Keratinocyte (primary cell): ENCODE results near the gene HABP4. TPM values are rescaled to one million over a fixed set of nuclear protein-coding genes. Genes with fewer than 3 reads are reported as not detected.

Experiments
- DNase-seq: peaks from one replicate; pipeline ENCODE4 v3.0.0-alpha.2; 2011; ENCODE audit warnings: low read depth, missing footprints, low spot score
- FAIRE-seq: peaks from 2 replicates; lab custom pipeline; 2011; peaks lifted over from hg19 to GRCh38; lab: Jason Lieb, UNC
- H2AFZ ChIP-seq: 2 replicates; pipeline ENCODE4 v1.6.0; 2012; ENCODE audit warnings: low read length, control low read depth, inconsistent platforms; ENCODE audit not compliant: control insufficient read depth
- H3K27ac ChIP-seq: 2 replicates; pipeline ENCODE4 v1.5.1; 2011; ENCODE audit warnings: low read length; ENCODE audit not compliant: control insufficient read depth, insufficient read depth
- H3K27me3 ChIP-seq: 3 replicates; pipeline ENCODE4 v1.6.0; 2011; ENCODE audit warnings: low read length; ENCODE audit not compliant: control insufficient read depth, insufficient read depth; ENCODE audit errors: extremely low read depth
- H3K36me3 ChIP-seq, 2 experiments: 2 replicates in 1 of 2; 3 replicates in 1 of 2; pipeline ENCODE4 v1.5.1; 2011; ENCODE audit warnings: low read length in 2 of 2, mild to moderate bottlenecking in 1 of 2; ENCODE audit not compliant: control insufficient read depth in 2 of 2, insufficient read depth in 2 of 2; ENCODE audit errors: extremely low read depth in 1 of 2
- H3K4me1 ChIP-seq: 3 replicates; pipeline ENCODE4 v1.5.1; 2011; ENCODE audit warnings: low read length; ENCODE audit not compliant: control insufficient read depth, insufficient read depth; ENCODE audit errors: extremely low read depth
- H3K4me2 ChIP-seq: 3 replicates; pipeline ENCODE4 v1.6.0; 2011; ENCODE audit warnings: low read depth, low read length; ENCODE audit not compliant: control insufficient read depth, insufficient read depth; ENCODE audit errors: extremely low read depth
- H3K4me3 ChIP-seq, 3 experiments: fragments of 200-600 bp in 1 of 3; sonication (generic) in 1 of 3; 2 replicates in 2 of 3; 3 replicates in 1 of 3; pipeline ENCODE4 v1.5.1; 2011 to 2016; ENCODE audit warnings: low read length in 3 of 3, mild to moderate bottlenecking in 3 of 3, control low read depth in 2 of 3, inconsistent platforms in 1 of 3, low read depth in 1 of 3, mixed read lengths in 1 of 3, mixed run types in 1 of 3, moderate library complexity in 1 of 3; ENCODE audit not compliant: control insufficient read depth in 2 of 3, insufficient read depth in 2 of 3; ENCODE audit errors: extremely low read depth in 1 of 3
- H3K79me2 ChIP-seq: 2 replicates; pipeline ENCODE4 v1.6.0; 2012; ENCODE audit warnings: low read length; ENCODE audit not compliant: control insufficient read depth, insufficient read depth
- H3K9ac ChIP-seq: 3 replicates; pipeline ENCODE4 v1.6.0; 2011; ENCODE audit warnings: low read length; ENCODE audit not compliant: control insufficient read depth, insufficient read depth; ENCODE audit errors: extremely low read depth
- H3K9me1 ChIP-seq: 3 replicates; pipeline ENCODE4 v1.6.0; 2011; ENCODE audit warnings: low read length; ENCODE audit not compliant: control insufficient read depth, insufficient read depth; ENCODE audit errors: extremely low read depth
- H3K9me3 ChIP-seq: 2 replicates; pipeline ENCODE4 v1.5.1; 2012; ENCODE audit warnings: low read depth, low read length; ENCODE audit not compliant: control insufficient read depth
- H4K20me1 ChIP-seq: 3 replicates; pipeline ENCODE4 v1.6.0; 2011; ENCODE audit warnings: low read length; ENCODE audit not compliant: control insufficient read depth, insufficient read depth; ENCODE audit errors: extremely low read depth
- EZH2 ChIP-seq: IDR thresholded peaks from one replicate; pipeline ENCODE4 v1.6.1; 2012; ENCODE audit warnings: inconsistent platforms, mild to moderate bottlenecking, low read length, moderate library complexity
- dilution Hi-C: fragments of 300-500 bp; cut with MboI; formaldehyde crosslinking; loops from one replicate; pipeline ENCODE4 v1.7.0; 2020; ENCODE audit warnings: low sequenced_read_pairs; ENCODE audit not compliant: extremely low pct_ligation_motif_present
- polyA plus RNA-seq, 5 experiments: library from polyadenylated mRNA; depleted of rRNA in 3 of 5; stranded (reverse) in 3 of 5; stranded (forward) in 1 of 5; unstranded in 1 of 5; fragments of >200 nt; gene quantifications; 1 replicate in 1 of 5; 2 replicates in 3 of 5; 3 replicates in 1 of 5; pipeline versions ENCODE4 v1.2.1 to v1.2.3, GENCODE V29; 2011 to 2012; ENCODE audit warnings: missing spikeins in 2 of 5, low read depth in 1 of 5, low replicate concordance in 1 of 5
- TF ChIP-seq, protein P1 (sequence below), 3 experiments: IDR thresholded peaks in 1 of 3; conservative IDR thresholded peaks in 1 of 3; optimal IDR thresholded peaks in 1 of 3; 2 replicates in 2 of 3; 3 replicates in 1 of 3; pipeline versions ENCODE3 to v1.5.1; 2011; ENCODE audit warnings: low read length in 3 of 3, mild to moderate bottlenecking in 3 of 3, moderate library complexity in 2 of 3, control low read depth in 1 of 3, inconsistent platforms in 1 of 3; ENCODE audit not compliant: insufficient read depth in 2 of 3; ENCODE audit errors: extremely low read depth in 1 of 3

The HABP4 gene
- polyA plus RNA-seq, 1 donor (not counting 4 experiments of a cell fraction or from before 2014, with no cell fraction given) = 6.8 TPM

DNA sequence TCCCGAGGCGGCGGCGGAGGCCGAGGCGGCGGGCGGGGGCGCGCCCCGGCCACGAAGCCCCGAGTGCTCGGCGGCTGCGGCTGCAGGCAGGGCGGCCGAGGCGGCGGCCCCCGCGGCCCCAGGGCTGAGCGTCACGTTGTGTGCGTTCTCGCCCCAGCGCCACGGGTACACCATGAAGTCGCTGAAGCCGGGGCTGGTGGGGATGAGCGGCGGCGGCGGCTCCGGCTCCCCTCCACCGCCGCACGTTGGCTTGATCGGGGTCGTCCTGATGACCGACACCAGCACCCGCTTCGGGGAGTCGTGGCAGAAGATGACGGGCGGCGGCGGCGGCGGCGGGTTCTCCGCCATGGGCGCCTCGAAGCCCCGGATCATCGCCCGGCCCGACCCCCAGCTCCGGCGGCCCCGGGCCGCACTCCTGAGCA lies 32.3 kb upstream of the HABP4 start:
- peak overlapping the region; percentile 89 for H3K9ac ChIP-seq
- H3K79me2 ChIP-seq = peaks cover 34% of the 10 kb centered on the region
- dilution Hi-C loops = no loop called here
- H3K9me3 ChIP-seq = no peaks in the 10 kb centered on the region
- TF ChIP-seq, protein P1, sequence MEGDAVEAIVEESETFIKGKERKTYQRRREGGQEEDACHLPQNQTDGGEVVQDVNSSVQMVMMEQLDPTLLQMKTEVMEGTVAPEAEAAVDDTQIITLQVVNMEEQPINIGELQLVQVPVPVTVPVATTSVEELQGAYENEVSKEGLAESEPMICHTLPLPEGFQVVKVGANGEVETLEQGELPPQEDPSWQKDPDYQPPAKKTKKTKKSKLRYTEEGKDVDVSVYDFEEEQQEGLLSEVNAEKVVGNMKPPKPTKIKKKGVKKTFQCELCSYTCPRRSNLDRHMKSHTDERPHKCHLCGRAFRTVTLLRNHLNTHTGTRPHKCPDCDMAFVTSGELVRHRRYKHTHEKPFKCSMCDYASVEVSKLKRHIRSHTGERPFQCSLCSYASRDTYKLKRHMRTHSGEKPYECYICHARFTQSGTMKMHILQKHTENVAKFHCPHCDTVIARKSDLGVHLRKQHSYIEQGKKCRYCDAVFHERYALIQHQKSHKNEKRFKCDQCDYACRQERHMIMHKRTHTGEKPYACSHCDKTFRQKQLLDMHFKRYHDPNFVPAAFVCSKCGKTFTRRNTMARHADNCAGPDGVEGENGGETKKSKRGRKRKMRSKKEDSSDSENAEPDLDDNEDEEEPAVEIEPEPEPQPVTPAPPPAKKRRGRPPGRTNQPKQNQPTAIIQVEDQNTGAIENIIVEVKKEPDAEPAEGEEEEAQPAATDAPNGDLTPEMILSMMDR (optimal IDR thresholded peaks at IDR 0.05 in 1 of 3, IDR thresholded peaks at IDR 0.05 in 1 of 3, conservative IDR thresholded peaks at IDR 0.05 in 1 of 3; ENCODE audit: extremely low read depth in 1 of 3, insufficient read depth in 2 of 3, low read length in 3 of 3) = no peak
- no peak for TF ChIP-seq EZH2
- no peaks in the 10 kb centered on the region for H3K27me3 ChIP-seq
- FAIRE-seq (no peak), DNase-seq (no peak)
- peaks cover 27% of the 10 kb centered on the region for H3K4me1 ChIP-seq
- no peaks in the 10 kb centered on the region for H4K20me1 ChIP-seq
- peak overlapping the region; percentile 82 for H3K27ac ChIP-seq
- no peaks in the 10 kb centered on the region for H3K9me1 ChIP-seq
- peak overlapping the region; percentile 70 for H2AFZ ChIP-seq
- H3K4me2 ChIP-seq = peak overlapping the region; percentile 84
- peak overlapping the region; percentile 78 to 90 (median 85) for H3K4me3 ChIP-seq
- H3K36me3 ChIP-seq = no peaks in the 10 kb centered on the region

DNA sequence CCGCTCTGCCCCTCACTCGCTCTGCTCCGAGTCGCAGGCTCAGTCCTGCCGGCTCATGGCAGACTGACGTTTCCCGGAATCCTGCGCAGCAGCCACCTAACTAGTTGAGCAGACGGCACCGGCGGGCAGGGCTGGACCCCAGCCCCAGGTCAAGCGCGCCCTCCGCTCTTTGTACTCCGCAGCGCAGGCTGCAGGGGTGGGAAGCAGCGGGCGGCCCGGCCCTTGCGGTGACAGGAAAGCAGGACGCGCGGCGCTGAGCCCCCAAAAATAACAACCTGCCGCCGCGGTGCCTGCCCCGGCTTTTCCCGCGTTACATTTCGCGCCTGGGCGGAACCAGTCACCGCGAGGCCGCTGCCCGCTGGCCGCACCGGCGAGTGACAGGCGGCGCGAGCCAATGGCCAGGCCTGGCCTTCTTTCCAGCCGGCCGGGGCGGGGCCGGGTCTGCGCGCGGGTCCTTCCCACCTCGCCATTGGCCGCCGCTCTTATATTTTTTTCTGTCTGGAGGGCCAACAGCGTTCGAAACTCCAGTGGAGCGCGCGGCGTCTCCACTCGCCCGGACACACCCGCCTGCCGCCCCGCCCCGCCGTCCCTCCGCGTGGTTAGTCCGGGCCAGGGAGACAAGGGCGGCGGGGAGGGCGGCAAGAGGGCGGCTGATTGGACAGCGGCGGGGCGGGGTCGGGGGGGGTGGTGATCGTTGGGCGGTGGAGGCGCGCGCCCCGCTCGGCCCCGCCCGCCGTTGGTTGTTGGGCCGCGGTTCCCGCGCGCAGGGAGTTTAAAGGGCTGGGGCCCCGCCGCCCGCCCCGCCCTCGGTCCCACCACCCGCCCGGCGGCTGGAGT lies 31.7 kb upstream of the HABP4 start, which contains the start of gene ZNF367:
Gene ZNF367, minus strand, starts transcription at position 288 of the 837 bp plus-strand sequence. CDS start 338 bp downstream, outside the sequence.
- Histone ChIP-seq H3K79me2 (peaks cover 30% of the 10 kb centered on the region), H3K36me3 (no peaks in the 10 kb centered on the region), H4K20me1 (no peaks in the 10 kb centered on the region), H2AFZ (peak within 1 kb of the TSS; percentile 78), H3K27ac (peak within 1 kb of the TSS; percentile 86), H3K4me1 (peaks cover 29% of the 10 kb centered on the region), H3K4me3 (peak within 1 kb of the TSS; percentile 81 to 90 (median 85)), H3K9ac (peak within 1 kb of the TSS; percentile 89), H3K9me1 (no peaks in the 10 kb centered on the region), H3K27me3 (no peaks in the 10 kb centered on the region), H3K4me2 (peak within 1 kb of the TSS; percentile 90), H3K9me3 (no peaks in the 10 kb centered on the region)
- dilution Hi-C loops = no loop called here
- no peak for FAIRE-seq
- no peak for TF ChIP-seq EZH2
- TF ChIP-seq, protein P1 (optimal IDR thresholded peaks at IDR 0.05 in 1 of 3, IDR thresholded peaks at IDR 0.05 in 1 of 3, conservative IDR thresholded peaks at IDR 0.05 in 1 of 3; ENCODE audit: extremely low read depth in 1 of 3, insufficient read depth in 2 of 3, low read length in 3 of 3) = no peak
- no peak for DNase-seq
